Body of pancreas (tissue), 4 donors: ENCODE data around the gene LAMA5.

Experiments used
- POLR2A ChIP-seq, 3 donors: fragments of 450-650 bp; IDR thresholded peaks; one replicate each; pipeline ENCODE4 v1.6.1; 2016; ENCODE audit warnings: antibody characterized with exemption in 3 of 3, mild to moderate bottlenecking in 2 of 3
- TF ChIP-seq, protein P1 (sequence below), 7 experiments: fragments of 450-650 bp in 4 of 7; fragments of 200-600 bp in 3 of 7; sonication (generic) in 3 of 7; IDR thresholded peaks; one replicate each; pipeline ENCODE4 v1.5.1; 2016 to 2019; ENCODE audit warnings: antibody characterized with exemption in 7 of 7

DNA sequence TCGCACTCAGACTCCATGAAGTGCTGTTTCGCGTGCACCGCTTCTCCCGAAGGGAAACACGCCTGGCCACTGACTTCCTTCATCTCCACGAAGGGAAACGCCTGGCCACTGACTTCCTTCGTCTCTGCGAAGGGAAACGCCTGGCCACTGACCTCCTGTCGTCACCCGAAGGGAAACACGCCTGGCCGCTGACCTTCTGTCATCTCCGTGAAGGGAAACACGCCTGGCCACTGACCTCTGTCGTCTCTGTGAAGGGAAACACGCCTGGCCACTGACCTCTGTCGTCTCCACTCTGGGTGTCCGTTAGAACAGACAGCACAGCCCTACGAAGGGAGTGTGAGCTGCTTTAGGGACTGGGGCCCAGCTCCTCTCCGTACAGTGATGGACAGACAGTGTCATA, 81.4 kb downstream of the LAMA5 start:
- TF ChIP-seq, protein P1, sequence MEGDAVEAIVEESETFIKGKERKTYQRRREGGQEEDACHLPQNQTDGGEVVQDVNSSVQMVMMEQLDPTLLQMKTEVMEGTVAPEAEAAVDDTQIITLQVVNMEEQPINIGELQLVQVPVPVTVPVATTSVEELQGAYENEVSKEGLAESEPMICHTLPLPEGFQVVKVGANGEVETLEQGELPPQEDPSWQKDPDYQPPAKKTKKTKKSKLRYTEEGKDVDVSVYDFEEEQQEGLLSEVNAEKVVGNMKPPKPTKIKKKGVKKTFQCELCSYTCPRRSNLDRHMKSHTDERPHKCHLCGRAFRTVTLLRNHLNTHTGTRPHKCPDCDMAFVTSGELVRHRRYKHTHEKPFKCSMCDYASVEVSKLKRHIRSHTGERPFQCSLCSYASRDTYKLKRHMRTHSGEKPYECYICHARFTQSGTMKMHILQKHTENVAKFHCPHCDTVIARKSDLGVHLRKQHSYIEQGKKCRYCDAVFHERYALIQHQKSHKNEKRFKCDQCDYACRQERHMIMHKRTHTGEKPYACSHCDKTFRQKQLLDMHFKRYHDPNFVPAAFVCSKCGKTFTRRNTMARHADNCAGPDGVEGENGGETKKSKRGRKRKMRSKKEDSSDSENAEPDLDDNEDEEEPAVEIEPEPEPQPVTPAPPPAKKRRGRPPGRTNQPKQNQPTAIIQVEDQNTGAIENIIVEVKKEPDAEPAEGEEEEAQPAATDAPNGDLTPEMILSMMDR (IDR thresholded peaks at IDR 0.05) = no peak
- TF ChIP-seq POLR2A (IDR thresholded peaks at IDR 0.05) = no peak
